ENCODE measurements around the gene DPY19L3. TPM values are rescaled to one million over a fixed set of nuclear protein-coding genes. Genes with fewer than 3 reads are reported as not detected.

Gene DPY19L3
- total RNA-seq, 2 donors from 2014 or later, result 3.7 to 14.6 TPM

DNA sequence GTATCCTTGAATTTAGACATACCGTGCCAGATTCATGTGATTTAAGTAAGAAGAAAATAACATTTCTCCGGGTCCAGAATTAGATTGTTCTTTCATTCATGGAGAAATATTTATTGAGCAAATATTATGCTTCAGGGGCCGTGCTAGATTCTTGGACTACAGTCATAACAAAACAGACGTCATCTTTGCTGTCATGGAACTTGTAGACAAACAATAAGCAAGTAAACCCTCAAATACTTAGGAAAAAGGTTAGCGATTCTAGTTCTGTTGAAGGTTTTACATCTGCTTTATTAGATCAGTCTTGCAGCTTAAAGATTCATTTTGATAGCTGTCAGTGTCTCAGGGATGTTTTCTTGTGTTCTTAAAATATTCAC is 43.3 kb upstream of the DPY19L3 start:
- Histone ChIP-seq H3K9me3 (no peaks in the 10 kb centered on the region), H3K4me1 (peaks cover 0 to 9% of the 10 kb centered on the region in 2 donors), H3K36me3 (peaks cover 57% of the 10 kb centered on the region), H3K27me3 (no peaks in the 10 kb centered on the region), H3K4me3 (no peak overlapping the region), H3K27ac (no peak overlapping the region)
- no peak for DNase-seq (ENCODE audit: low spot score)
- TF ChIP-seq, protein P1, sequence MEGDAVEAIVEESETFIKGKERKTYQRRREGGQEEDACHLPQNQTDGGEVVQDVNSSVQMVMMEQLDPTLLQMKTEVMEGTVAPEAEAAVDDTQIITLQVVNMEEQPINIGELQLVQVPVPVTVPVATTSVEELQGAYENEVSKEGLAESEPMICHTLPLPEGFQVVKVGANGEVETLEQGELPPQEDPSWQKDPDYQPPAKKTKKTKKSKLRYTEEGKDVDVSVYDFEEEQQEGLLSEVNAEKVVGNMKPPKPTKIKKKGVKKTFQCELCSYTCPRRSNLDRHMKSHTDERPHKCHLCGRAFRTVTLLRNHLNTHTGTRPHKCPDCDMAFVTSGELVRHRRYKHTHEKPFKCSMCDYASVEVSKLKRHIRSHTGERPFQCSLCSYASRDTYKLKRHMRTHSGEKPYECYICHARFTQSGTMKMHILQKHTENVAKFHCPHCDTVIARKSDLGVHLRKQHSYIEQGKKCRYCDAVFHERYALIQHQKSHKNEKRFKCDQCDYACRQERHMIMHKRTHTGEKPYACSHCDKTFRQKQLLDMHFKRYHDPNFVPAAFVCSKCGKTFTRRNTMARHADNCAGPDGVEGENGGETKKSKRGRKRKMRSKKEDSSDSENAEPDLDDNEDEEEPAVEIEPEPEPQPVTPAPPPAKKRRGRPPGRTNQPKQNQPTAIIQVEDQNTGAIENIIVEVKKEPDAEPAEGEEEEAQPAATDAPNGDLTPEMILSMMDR (IDR thresholded peaks at IDR 0.05), result no peak

DNA sequence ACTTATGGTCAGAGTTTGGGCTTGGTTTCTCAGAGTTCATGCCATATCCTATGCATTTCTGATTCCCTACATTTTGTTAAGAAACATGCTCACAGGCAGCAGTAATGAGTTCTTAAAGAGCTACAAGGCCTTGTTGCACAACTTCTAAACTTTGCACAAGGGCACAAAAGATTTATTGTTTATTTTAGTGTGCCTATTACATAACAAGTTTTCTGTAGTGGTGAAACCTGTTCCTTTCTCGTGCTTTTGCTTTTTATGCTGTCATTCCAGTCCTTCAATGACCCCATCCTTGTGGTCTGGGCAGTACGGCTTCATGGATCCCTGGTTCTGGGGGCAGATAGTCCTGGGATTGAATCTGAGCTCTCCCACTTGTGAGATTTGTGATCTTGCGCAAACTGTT is 42.4 kb upstream of the DPY19L3 start:
- TF ChIP-seq, protein P1 (IDR thresholded peaks at IDR 0.05), result no peak
- no peaks in the 10 kb centered on the region for H3K9me3 ChIP-seq
- H3K27ac ChIP-seq, result peak overlapping the region; percentile 41 to 55
- H3K4me3 ChIP-seq, result no peak overlapping the region
- no peaks in the 10 kb centered on the region for H3K27me3 ChIP-seq
- H3K4me1 ChIP-seq, result peaks cover 0 to 16% of the 10 kb centered on the region in 2 donors
- DNase-seq (ENCODE audit: low spot score), result no peak
- H3K36me3 ChIP-seq, result peaks cover 49% of the 10 kb centered on the region

DNA sequence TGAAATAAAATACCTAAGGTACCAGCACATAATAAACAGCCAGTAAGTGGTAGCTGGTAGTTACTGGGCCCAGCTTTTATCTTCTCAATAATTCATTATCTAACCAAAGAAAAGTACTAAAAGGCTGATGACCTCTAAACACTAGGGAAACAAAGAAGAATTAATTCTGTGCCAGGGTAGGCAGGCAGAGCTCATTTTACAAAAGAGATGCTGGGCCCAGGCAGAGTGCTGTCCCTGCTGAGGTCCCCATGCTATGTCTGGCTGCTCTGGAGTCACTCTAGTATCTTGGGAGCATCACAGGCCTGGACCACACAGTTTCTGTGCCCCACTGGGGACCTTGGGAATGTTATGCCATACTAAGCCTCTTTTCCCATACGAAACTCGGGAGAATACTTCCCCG is 41.9 kb upstream of the DPY19L3 start:
- DNase-seq (ENCODE audit: low spot score), result no peak
- Histone ChIP-seq H3K27me3 (no peaks in the 10 kb centered on the region), H3K4me3 (no peak overlapping the region), H3K27ac (peak overlapping the region; percentile 41 to 55), H3K4me1 (peaks cover 0 to 18% of the 10 kb centered on the region in 2 donors), H3K9me3 (no peaks in the 10 kb centered on the region), H3K36me3 (peaks cover 44% of the 10 kb centered on the region)
- TF ChIP-seq, protein P1 (IDR thresholded peaks at IDR 0.05), result no peak

DNA sequence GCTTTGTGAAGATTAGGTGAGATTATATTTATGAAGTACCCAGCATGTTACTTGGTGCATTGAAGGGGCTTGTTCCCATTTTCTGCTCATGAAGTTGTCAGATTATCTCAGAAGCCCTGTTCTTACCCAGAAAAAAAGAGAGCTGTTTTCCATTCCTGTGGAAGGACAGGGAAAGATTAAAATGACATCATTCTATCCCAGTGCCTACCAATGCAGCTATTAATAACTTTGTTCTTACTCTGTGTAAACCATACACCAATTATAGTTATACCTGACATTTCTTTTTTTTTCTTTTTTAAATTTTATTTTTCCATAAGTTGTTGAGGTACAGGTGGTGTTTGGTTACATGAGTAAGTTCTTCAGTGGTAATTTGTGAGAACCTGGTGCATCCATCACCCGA is 41.5 kb upstream of the DPY19L3 start:
- Histone ChIP-seq H3K27me3 (no peaks in the 10 kb centered on the region), H3K4me1 (peaks cover 0 to 18% of the 10 kb centered on the region in 2 donors), H3K27ac (peak overlapping the region; percentile 41 to 55), H3K4me3 (no peak overlapping the region), H3K9me3 (no peaks in the 10 kb centered on the region), H3K36me3 (peaks cover 40% of the 10 kb centered on the region)
- DNase-seq (ENCODE audit: low spot score), result no peak
- TF ChIP-seq, protein P1 (IDR thresholded peaks at IDR 0.05), result no peak

DNA sequence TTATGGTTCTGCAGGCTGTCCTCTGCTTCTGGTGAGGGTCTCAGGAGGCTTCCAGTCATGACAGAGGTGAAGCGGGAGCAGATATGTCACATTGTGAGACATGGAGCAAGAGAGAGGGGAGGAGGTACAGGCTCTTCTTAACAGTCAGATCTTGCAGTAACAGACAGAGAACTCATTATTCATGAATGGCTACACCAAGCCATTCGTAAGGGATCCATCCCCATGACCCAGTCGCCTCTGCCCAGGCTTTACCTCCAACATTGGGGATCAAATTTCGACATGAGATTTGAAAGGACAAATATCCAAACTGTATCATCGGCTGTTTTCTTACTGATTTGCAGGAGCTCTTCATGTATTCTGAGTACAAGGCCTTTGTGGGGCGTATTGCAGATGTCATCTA is 38.5 kb upstream of the DPY19L3 start:
- Histone ChIP-seq H3K27ac (no peak overlapping the region), H3K9me3 (no peaks in the 10 kb centered on the region), H3K4me3 (no peak overlapping the region), H3K36me3 (peaks cover 12% of the 10 kb centered on the region), H3K27me3 (no peaks in the 10 kb centered on the region), H3K4me1 (peaks cover 0 to 18% of the 10 kb centered on the region in 2 donors)
- TF ChIP-seq, protein P1 (IDR thresholded peaks at IDR 0.05), result no peak
- DNase-seq (ENCODE audit: low spot score), result no peak

DNA sequence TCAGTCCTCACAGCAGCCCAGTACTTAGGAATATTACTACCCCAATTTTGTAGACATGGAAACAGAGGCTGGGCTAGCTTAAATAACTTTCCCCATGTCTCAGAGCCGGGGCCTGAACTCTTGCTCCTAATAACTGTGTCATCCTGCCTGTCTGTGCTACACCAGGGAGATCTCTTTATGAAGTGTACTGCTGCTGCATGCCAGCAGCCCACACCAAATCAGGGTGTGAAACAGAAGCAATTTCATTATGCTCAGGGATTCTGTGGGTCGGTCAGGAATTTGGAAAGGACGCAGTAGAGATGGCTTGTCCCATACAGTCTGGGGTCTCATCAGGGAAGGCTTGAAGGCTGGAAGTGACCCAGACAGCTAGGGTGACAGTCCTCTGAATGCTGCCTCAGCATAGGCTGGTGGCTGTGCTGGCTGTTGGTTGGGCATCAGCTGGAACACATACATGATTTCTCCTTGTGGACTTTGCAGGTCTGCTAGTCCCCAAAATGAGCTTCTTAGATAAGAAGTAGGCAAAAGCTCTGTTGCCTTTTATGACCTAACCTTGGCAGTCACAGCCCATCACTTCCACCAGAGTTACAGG is 37.5 kb upstream of the DPY19L3 start:
- H3K27ac ChIP-seq, result peak overlapping the region in 1 of 2 donors; percentile 58
- H3K4me3 ChIP-seq, result no peak overlapping the region
- no peaks in the 10 kb centered on the region for H3K27me3 ChIP-seq
- TF ChIP-seq, protein P1 (IDR thresholded peaks at IDR 0.05), result no peak
- DNase-seq (ENCODE audit: low spot score), result no peak
- peaks cover 11% of the 10 kb centered on the region for H3K36me3 ChIP-seq
- H3K4me1 ChIP-seq, result peaks cover 0 to 19% of the 10 kb centered on the region in 2 donors
- no peaks in the 10 kb centered on the region for H3K9me3 ChIP-seq

Data from right atrium auricular region (tissue), 2 donors.